Lower leg skin (tissue), 3 donors: ENCODE results near the gene UTF1.

Experiments
- CTCF ChIP-seq, 3 donors: fragments of 450-650 bp; IDR thresholded peaks; one replicate each; pipeline ENCODE4 v1.5.1; 2016; ENCODE audit warnings: antibody characterized with exemption in 3 of 3, mild to moderate bottlenecking in 3 of 3, moderate library complexity in 2 of 3
- POLR2A ChIP-seq, 2 donors: fragments of 450-650 bp; IDR thresholded peaks; one replicate each; pipeline ENCODE4 v1.6.1; 2016 to 2017; ENCODE audit warnings: antibody characterized with exemption in 2 of 2, mild to moderate bottlenecking in 1 of 2, moderate library complexity in 1 of 2

GRCh38 chr10:133208466-133208865, 21.6 kb upstream of the UTF1 start:
- TF ChIP-seq CTCF (IDR thresholded peaks at IDR 0.05) (no peak), POLR2A (IDR thresholded peaks at IDR 0.05) (no peak)
